GM18951 (cell line): ENCODE results near the gene ZNF292.
"Not testable (repeated sequence)": the region's sequence is repeated elsewhere in the genome, so short reads cannot be mapped to it uniquely, and the experiment has no call there.

Experiments
- POLR2A ChIP-seq: IDR thresholded peaks from 4 replicates; pipeline ENCODE4 v1.6.1; 2011; ENCODE audit warnings: mild to moderate bottlenecking; ENCODE audit not compliant: insufficient read length, insufficient read depth; ENCODE audit errors: extremely low read depth
- in situ Hi-C: fragments of 300-500 bp; cut with MboI; formaldehyde crosslinking; loops from one replicate; pipeline ENCODE4 v1.12.0; 2022; ENCODE audit warnings: low sequenced_read_pairs, mixed read lengths, inconsistent platforms; ENCODE audit not compliant: unreplicated experiment

ZNF292 gene

GRCh38 chr6:87176493-87176892 lies 21.1 kb downstream of the ZNF292 start:
- no peak for TF ChIP-seq POLR2A
- in situ Hi-C loops: no loop called here

DNA sequence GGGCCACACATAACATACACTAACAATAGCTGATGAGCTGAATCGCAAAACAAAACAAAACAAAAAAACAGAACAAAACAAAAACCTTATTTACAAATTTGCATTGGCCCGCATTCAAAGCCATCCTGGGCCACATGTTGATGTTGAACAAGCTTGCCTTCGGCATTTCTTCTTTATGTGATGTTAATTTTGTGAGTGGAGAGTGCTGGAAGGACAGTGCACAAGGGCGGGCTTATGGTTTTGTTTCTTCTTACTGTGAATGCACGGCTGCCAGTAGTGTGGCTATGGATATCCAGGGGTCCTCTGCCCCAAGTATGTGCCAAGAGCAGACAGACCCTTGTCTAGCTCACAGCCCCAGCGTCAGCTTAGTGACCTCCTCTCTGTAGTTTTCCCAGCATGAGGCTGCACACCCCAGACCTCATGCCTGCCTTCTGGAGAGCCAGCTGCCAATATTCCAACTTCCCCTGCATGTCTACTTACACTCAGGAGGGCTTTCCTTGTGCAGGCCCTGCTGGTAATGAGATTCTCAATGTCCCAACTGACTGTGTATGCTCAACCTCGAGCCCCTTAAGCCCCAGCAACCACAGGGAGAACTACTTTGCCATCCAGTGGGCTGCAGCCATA lies 24.9 kb downstream of the ZNF292 start:
- in situ Hi-C loops: no loop called here
- no peak for TF ChIP-seq POLR2A

- in situ Hi-C loops: no loop called here
- TF ChIP-seq POLR2A: no peak
Observed at GRCh38 chr6:87181903-87182302, 26.5 kb downstream of the ZNF292 start.

GRCh38 chr6:87182321-87182720 lies 27.0 kb downstream of the ZNF292 start:
- no peak for TF ChIP-seq POLR2A
- in situ Hi-C loops: no loop called here

DNA sequence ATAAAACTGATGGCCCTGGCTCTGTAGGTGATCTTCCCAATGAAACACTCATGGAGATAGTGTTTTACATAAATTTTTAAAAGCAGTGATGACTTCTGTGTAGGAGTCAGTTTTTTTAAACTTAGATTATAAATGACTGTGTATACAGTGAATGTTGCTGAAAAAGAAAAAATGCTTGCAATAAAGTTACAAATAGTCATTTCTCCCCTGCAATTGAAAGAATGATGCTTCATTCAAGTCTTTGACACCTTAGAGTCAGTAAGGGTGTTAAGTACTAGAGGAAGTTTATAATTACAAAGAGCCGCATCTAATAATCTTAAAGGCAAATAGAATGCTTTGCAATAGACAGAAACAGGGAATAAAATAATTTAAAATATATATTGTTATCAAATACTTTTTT lies 27.6 kb downstream of the ZNF292 start:
- in situ Hi-C loops: no loop called here
- TF ChIP-seq POLR2A: no peak

- TF ChIP-seq POLR2A: no peak
- in situ Hi-C loops: no loop called here
Observed at GRCh38 chr6:87183687-87184086, 28.3 kb downstream of the ZNF292 start.

- in situ Hi-C loops: no loop called here
- no peak for TF ChIP-seq POLR2A
Observed at GRCh38 chr6:87184762-87185250, 29.4 kb downstream of the ZNF292 start.

DNA sequence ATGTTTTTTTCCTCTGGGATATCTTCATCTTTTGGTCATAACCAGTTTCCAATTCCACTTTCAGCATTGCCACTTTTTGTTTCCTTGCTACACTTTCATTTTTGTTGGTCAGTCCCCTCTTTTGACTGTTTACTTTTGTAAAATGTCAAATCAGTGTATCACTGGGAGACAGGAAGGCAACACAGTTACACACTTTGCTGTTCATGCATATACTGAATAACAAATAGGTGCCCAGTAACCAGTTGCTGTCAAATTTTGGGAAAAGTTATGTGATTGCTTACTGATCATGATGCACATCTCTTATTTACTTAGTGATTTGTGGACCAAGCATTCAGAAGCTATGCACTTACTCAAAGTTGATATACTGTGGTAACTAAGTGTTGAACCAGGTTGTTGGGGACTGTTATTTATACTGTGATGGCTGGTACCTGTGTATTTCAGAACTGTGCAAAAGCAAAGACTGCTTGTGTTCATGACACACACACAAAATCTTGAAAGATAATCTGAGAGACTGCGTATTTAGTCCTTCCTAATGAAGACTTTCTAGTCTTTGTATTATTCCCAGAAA lies 41.0 kb downstream of the ZNF292 start:
- TF ChIP-seq POLR2A: no peak
- in situ Hi-C loops: no loop called here

DNA sequence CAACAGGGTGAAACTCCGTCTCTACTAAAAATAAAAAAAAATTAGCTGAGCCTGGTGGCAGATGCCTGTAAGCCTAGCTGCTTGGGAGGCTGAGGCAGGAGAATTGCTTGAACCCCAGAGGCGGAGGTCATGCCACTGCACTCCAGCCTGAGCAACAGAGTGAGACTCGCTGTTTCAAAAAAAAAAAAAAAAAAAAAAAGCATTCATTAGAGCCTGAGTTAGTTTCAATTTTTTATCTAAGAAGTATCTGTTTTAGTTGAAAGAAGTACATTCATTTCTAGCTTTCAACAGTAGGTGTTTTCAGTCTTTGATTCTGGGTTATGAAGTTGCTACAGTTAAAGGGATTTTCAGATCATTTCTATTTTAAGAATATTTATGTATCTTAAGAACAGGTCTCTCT lies 42.2 kb downstream of the ZNF292 start:
- TF ChIP-seq POLR2A: no peak
- in situ Hi-C loops: no loop called here

GRCh38 chr6:87198022-87198810 lies 42.9 kb downstream of the ZNF292 start:
- in situ Hi-C loops: not testable (repeated sequence)

GRCh38 chr6:87199787-87200186 lies 44.4 kb downstream of the ZNF292 start:
- in situ Hi-C loops: no loop called here
- TF ChIP-seq POLR2A: no peak

- no peak for TF ChIP-seq POLR2A
- in situ Hi-C loops: no loop called here
Observed at GRCh38 chr6:87200469-87201175, 45.3 kb downstream of the ZNF292 start.

GRCh38 chr6:87203448-87204023 lies 48.2 kb downstream of the ZNF292 start:
- TF ChIP-seq POLR2A: no peak
- in situ Hi-C loops: no loop called here

DNA sequence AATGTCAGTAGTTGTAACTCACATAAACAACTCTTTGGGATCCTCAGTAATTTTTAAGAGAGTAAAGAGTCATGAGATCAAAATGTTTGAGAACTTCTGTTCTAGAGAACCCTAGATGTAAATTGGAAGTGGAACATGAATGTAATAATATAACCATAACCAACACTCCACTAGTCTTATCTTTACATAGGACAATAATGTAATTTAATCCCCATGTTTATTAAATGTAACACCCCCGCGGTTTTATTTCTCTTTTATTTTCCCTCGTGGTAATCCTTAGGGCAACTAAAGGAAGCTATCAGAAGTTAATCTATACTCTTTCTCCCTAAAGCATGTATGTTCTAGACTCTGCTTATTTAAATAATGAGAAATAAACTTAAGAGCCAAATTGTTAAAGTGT lies 54.4 kb downstream of the ZNF292 start:
- TF ChIP-seq POLR2A: no peak
- in situ Hi-C loops: no loop called here
